DMS 273 treated with DMSO at 0.1 percent for 48 hours (cell line): Measurements from ENCODE around the gene HS6ST2.
A peak's percentile ranks its signal among the peaks of the same experiment; 100 is the strongest.
"Not testable (repeated sequence)": the region's sequence is repeated elsewhere in the genome, so short reads cannot be mapped to it uniquely, and the experiment has no call there.

Experiments
- DNase-seq: peaks from one replicate; lab custom pipeline; 2025; lab: John Stamatoyannopoulos, UW

The HS6ST2 gene

DNA sequence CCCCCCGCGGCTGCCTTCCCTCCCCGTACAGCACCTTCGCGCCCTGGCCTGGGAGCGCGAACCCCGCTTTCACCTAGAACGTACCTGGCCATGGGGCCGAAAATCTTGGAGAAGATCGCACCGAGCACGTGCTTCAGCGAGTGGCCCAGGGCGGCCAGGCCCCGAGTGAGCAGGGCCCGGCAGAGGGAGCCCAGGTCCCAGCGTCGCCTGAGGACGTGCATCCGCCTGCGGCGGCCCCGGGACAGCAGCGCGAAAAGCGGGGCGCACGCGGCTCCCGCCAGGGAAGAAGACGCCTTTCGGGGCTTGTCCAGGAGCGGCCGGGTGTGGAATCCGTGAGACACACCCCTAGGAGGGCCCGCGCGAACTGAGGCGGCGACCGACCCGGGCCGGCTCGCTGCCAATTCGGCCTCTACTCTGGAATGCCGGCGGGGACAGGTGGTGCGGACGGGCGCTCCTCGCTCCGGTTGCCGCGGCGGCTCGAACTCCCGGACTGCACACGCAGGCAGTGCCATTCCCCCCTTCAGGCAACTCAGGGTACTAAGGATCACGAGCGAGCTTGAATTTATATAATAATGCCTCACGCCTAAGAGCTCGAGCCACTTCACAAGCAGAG is at the start of gene HS6ST2:
Gene HS6ST2 (minus strand): TSS at position 539 of the 613 bp plus-strand sequence.
- peak; percentile 28 for DNase-seq

- DNase-seq: no peak
Observed at GRCh38 chrX:133007458-133007857, 49.0 kb upstream of the HS6ST2 start.

DNA sequence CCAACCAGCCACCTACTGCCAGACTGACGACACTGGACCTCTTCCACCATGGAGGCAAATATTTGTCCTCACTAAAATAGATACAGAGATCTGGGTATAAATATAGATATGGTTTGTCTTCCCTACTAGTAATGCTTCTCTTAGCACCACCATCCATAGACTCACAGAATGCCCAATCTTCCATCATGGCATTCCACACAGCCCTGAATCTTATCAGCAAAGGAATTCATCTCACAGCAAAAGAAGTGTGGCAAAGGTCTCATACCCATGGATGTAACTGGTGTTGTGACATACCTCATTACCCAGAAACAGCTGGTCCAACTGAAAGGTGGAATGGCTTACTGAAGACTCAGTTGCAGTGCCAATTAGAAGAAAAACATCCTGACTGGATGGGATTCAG is 47.2 kb upstream of the HS6ST2 start:
- DNase-seq: no peak

GRCh38 chrX:133005042-133005441 is 46.6 kb upstream of the HS6ST2 start:
- DNase-seq: no peak

- no peak for DNase-seq
Observed at GRCh38 chrX:132999209-132999608, 40.8 kb upstream of the HS6ST2 start.

DNA sequence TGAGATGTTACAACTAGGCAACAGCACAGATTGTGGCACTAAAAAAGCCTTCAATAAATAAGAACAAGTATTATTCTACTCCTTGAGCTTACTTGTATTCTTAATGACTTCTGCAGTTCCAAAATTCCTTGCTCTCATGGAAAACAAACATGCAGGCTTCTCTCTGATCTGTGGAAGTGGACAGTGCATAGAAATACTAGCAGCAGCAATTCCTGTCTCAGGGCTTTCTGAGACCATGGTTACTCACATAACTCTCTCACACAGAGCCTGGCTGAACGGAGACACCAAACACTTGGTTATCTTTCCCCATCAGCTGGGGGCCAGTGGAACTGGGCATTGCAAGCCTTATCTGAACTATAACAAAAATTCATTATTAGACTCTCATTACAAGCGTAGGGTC is 32.4 kb upstream of the HS6ST2 start:
- DNase-seq: no peak

- no peak for DNase-seq
Observed at GRCh38 chrX:132986556-132986955, 28.1 kb upstream of the HS6ST2 start.

DNA sequence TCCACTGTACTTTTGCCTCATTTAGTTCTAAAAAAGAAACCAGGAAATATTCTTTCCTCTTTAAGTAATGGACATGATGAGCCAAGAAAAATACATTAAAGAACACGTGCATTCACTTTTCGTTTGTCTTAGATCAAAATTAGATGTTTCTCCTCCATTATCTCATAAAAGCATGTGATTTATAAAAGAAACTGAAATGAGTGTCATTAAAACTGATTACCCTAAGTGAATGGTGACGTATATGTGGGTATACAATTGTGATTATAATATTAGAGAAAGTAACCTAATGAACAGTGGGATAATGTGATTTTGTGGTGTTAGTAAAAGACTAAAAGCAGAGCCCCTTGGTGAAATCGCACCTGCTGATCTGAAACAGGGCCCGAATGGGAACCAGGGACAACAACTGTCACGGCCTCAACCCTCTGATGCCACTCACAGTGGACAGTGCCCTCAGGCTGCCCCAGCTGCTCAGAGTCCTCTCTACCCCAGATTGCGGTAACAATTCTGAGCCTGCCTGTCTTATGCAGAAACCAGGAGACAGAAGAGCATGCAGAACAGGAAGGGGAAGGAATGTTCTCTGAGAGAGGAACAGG is 25.7 kb upstream of the HS6ST2 start:
- DNase-seq: no peak

- no peak for DNase-seq
Observed at GRCh38 chrX:132983496-132983895, 25.1 kb upstream of the HS6ST2 start.

DNA sequence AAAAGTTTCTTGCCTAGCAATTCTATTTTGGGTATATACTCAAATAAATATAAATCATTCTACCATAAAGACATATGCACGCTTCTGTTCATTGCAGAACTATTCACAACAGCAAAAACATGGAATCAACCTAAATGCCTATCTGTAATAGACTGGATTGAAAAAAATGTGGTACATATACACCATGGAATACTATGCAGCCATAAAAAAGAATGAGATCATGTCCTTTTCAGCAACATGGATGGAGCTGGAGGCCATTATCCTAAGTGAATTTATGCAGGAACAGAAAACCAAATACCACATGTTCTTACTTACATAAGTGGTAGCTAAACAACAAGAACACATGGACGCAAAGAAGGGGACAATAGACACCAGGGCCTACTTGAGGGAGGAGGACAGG is 21.6 kb upstream of the HS6ST2 start:
- DNase-seq: not testable (repeated sequence)

GRCh38 chrX:132968296-132968949 is 10.0 kb upstream of the HS6ST2 start:
- no peak for DNase-seq

DNA sequence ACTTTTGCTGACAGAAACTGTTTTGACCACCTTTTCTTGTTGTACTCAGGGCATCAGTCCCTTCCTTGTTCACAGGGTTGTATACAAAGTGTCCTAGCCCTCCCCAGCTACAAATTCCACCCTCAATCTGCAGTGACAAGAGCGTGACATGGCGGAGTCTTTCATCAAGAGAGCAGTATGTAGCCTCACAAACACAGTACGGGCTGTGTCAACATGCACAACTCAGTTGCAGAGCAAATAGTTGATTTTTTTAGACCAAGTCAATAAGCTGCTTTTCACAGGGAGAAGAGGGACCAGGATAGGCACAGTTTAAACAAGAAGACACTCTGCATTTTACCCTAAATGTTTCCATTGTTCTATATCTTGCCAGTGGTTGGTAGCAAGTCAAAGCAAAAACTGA is 8.6 kb upstream of the HS6ST2 start:
- DNase-seq: no peak

DNA sequence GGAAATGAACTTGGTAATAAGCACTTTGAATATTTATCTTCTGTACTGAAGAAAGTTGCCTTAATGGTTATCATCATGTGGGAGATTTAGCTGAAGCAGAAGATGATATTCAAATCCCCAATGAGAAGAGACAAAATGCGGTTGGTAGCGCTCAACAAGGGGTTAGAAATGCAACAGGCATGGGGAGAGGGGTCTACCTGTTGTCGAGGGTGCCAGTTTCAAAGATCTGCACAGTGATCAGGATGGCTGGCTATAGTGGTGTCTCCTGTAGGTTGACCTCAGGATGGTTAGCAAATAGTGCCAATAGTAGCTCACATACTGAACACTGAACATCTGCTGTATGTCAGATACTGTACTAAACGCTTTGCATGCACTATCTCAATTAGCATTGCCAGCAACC is 7.0 kb upstream of the HS6ST2 start:
- DNase-seq: no peak

GRCh38 chrX:132961511-132961910 is 3.1 kb upstream of the HS6ST2 start:
- DNase-seq: no peak

- no peak for DNase-seq
Observed at GRCh38 chrX:132957211-132958090, 978 bp downstream of the HS6ST2 start.

DNA sequence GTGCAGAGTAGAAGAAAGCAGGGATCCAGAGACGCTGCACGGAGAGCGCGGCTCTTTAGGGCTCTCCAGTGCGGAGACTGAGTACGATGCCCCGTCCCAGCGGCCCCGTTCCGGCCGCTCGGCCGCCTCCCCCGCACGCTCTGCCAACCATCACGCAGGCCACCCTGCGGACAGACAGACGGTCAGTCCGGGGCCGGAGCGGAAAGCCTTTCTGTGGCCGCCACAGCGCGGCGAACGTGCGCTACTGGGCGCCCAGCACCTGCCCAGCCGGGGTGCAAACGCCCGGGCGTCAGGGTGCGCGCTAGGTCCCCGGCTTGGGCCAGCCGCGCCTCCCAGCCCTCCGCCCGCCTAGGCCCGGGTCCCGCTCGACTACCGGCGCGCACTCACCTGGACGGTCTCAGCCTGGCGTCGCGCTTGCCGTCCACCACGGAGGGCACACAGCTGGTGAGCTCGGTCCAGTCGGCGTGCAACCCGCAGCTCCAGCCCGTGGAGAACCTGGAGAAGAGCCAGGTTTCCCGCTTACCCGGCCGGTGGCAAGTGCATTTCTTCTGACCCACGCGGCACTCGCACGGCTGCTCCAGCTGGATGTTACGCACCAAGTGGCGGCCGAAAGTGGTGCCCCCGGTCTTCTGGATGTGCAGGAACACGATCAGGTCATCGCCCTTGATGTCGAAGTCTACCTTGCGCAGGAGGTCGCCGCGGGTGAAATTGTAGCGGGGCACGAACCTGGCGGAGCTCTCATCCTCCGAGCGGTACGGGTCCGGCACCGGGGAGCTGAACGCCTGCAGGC is 1.8 kb downstream of the HS6ST2 start:
- no peak for DNase-seq

DNA sequence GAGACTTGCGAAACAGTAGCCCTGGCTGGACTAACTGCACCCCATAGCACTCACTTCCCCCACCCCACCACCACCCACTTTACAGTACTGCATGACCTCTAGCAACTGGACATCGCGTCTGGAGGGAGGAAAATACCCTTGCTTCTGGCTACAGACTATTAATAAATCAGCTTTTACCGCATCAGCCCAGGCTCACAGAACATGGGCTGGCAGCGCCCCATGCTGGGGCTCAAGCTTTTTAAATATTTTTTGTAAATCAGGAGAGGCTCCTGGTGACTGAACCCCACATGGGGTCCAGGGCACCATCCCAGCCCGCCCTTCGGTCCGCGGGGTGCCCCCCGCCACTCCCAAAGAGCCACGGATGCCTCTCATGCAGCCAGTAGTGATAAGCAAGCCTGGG is 2.7 kb downstream of the HS6ST2 start:
- no peak for DNase-seq

- DNase-seq: no peak
Observed at GRCh38 chrX:132954323-132954722, 4.1 kb downstream of the HS6ST2 start.

- no peak for DNase-seq
Observed at GRCh38 chrX:132953354-132953753, 5.1 kb downstream of the HS6ST2 start.

DNA sequence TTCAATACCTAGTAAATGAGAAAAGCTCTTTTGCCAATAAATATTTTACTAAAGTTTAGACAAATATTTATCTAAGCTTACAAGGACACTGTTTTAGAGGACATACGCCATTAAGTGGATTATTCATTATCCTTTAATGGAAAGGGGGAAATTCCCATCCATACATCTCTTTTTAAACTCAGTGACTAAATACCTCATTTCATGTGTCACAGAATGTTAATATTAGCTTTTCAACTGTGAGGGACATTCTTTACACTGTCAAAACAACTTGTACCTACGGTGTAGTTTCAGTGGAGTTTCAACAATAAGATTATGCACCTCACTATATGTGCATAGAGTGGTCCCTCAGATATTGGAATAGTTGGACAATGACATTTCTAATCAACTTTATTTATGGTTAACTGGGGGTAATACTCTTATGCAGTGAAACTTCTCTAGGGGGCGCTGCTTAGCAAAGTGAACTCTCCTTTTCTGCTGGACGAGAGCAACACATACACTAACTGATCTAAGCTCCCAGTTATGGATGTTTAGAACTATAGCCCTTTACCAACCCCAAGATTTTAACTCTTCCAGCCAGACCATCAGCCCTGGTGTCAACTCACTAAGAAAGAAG is 9.7 kb downstream of the HS6ST2 start:
- DNase-seq: no peak

DNA sequence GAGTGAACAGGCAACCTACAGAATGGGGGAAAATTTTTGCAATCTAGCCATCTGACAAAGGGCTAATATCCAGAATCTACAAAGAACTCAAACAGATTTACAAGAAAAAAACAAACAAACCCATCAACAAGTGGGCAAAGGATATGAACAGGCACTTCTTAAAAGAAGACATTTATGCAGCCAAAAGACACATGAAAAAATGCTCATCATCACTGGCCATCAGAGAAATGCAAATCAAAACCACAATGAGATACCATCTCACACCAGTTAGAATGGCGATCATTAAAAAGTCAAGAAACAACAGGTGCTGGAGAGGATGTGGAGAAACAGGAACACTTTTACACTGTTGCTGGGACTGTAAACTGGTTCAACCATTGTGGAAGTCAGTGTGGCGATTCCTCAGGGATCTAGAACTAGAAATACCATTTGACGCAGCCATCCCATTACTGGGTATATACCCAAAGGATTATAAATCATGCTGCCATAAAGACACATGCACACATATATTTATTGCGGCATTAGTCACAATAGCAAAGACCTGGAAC is 13.3 kb downstream of the HS6ST2 start:
- DNase-seq: not testable (repeated sequence)
